Effector memory CD8-positive, alpha-beta T cell (primary cell): ENCODE measurements around the gene DDX24.

Experiments
- ATAC-seq: fragments of 150-1000 bp; cut with Tn5 transposase; replicated peaks from 2 replicates; pipeline ENCODE4 v1.10.0; 2021; ENCODE audit warnings: mild to moderate bottlenecking, moderate library complexity
- DNase-seq, 3 experiments: peaks; one replicate each; pipeline ENCODE4 v3.0.0; 2021
- H3K27ac Mint-ChIP-seq, 2 donors: one replicate each; pipeline ENCODE4 v1.8.0; 2022; ENCODE audit warnings: mild to moderate bottlenecking in 2 of 2, mixed read lengths in 2 of 2, moderate library complexity in 2 of 2
- H3K27me3 Mint-ChIP-seq, 2 donors: one replicate each; pipeline ENCODE4 v1.8.0; 2022; ENCODE audit warnings: mixed read lengths in 2 of 2
- H3K36me3 Mint-ChIP-seq: one replicate; pipeline ENCODE4 v1.8.0; 2022; ENCODE audit warnings: mild to moderate bottlenecking, moderate library complexity, mixed read lengths; ENCODE audit not compliant: insufficient read depth
- H3K4me1 Mint-ChIP-seq, 2 donors: one replicate each; pipeline ENCODE4 v1.8.0; 2022; ENCODE audit warnings: low read depth in 2 of 2, mixed read lengths in 2 of 2
- H3K4me3 Mint-ChIP-seq, 2 donors: one replicate each; pipeline ENCODE4 v1.8.0; 2022; ENCODE audit warnings: mild to moderate bottlenecking in 2 of 2, mixed read lengths in 2 of 2, moderate library complexity in 2 of 2
- H3K9me3 Mint-ChIP-seq, 2 donors: one replicate each; pipeline ENCODE4 v1.8.0; 2022; ENCODE audit warnings: mixed read lengths in 2 of 2

Gene DDX24

DNA sequence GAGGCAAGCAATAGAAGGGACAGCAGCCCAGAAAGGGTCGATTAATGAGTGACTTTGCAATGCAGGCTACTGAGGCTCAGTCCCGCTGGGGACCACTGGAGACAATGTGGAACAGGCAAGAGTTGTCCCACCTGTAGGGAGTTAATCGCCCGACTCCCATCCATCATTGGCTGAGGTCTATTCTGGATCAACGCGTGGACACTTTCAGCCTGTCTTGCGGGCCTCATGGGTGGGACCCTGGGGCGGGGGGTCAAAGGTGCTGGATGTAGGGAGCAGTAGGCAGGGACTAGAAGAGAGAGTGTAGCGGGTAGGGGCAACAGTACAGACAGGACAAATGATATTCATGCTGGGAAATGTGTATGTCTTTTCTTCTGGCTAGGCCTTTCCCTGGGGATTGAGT lies 42.3 kb upstream of the DDX24 start:
- H3K4me1 Mint-ChIP-seq = peaks cover 0 to 3% of the 10 kb centered on the region in 2 donors
- ATAC-seq (no peak), DNase-seq (no peak)
- H3K27ac Mint-ChIP-seq = peak overlapping the region in 1 of 2 donors; percentile 7
- no peak overlapping the region for H3K4me3 Mint-ChIP-seq
- peaks cover 3% of the 10 kb centered on the region for H3K36me3 Mint-ChIP-seq
- peaks cover 18 to 21% of the 10 kb centered on the region in 2 donors for H3K27me3 Mint-ChIP-seq
- H3K9me3 Mint-ChIP-seq = peaks cover 0 to 4% of the 10 kb centered on the region in 2 donors

DNA sequence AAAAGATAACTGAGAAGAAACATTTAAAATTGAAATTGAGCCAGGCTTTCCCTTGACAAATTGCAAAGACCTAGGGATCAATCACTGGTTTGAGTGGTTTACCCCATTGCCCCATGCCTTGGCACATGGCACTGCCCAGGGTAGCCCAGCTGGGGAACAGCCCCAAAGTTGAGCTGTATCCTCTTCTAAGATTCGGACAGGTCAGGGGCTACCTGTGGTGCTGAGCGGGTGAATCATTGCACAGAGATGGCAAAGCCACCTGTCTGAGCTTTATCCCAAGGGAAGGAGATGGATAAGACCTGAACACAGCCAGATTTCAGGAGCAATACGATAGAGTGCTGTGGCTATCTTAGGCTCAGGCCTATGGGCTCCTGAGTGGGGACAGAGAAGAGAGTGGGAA lies 41.4 kb upstream of the DDX24 start:
- Mint-ChIP-seq H3K27ac (no peak overlapping the region), H3K36me3 (peaks cover 3% of the 10 kb centered on the region), H3K4me3 (no peak overlapping the region), H3K4me1 (no peaks in the 10 kb centered on the region), H3K27me3 (peaks cover 25 to 29% of the 10 kb centered on the region in 2 donors), H3K9me3 (peaks cover 0 to 4% of the 10 kb centered on the region in 2 donors)
- no peak for DNase-seq
- ATAC-seq = no peak

GRCh38 chr14:94121485-94121884 lies 40.5 kb upstream of the DDX24 start:
- DNase-seq = no peak
- ATAC-seq = no peak
- H3K4me1 Mint-ChIP-seq = no peaks in the 10 kb centered on the region
- H3K9me3 Mint-ChIP-seq = peaks cover 0 to 4% of the 10 kb centered on the region in 2 donors
- H3K27ac Mint-ChIP-seq = no peak overlapping the region
- H3K36me3 Mint-ChIP-seq = peaks cover under 1% of the 10 kb centered on the region
- no peak overlapping the region for H3K4me3 Mint-ChIP-seq
- peaks cover 35 to 39% of the 10 kb centered on the region in 2 donors for H3K27me3 Mint-ChIP-seq

- no peaks in the 10 kb centered on the region for H3K4me1 Mint-ChIP-seq
- no peak for ATAC-seq
- H3K27ac Mint-ChIP-seq = no peak overlapping the region
- H3K36me3 Mint-ChIP-seq = no peaks in the 10 kb centered on the region
- peaks cover 42 to 46% of the 10 kb centered on the region in 2 donors for H3K27me3 Mint-ChIP-seq
- no peak overlapping the region for H3K4me3 Mint-ChIP-seq
- H3K9me3 Mint-ChIP-seq = peaks cover 0 to 4% of the 10 kb centered on the region in 2 donors
- DNase-seq = no peak
Measured at GRCh38 chr14:94120667-94121340, 39.8 kb upstream of the DDX24 start.

- Mint-ChIP-seq H3K9me3 (peaks cover 0 to 4% of the 10 kb centered on the region in 2 donors), H3K4me3 (no peak overlapping the region), H3K36me3 (no peaks in the 10 kb centered on the region), H3K27ac (no peak overlapping the region), H3K27me3 (peaks cover 58 to 63% of the 10 kb centered on the region in 2 donors), H3K4me1 (peaks cover 0 to 4% of the 10 kb centered on the region in 2 donors)
- DNase-seq (no peak), ATAC-seq (no peak)
Measured at GRCh38 chr14:94119071-94119470, 38.1 kb upstream of the DDX24 start.

DNA sequence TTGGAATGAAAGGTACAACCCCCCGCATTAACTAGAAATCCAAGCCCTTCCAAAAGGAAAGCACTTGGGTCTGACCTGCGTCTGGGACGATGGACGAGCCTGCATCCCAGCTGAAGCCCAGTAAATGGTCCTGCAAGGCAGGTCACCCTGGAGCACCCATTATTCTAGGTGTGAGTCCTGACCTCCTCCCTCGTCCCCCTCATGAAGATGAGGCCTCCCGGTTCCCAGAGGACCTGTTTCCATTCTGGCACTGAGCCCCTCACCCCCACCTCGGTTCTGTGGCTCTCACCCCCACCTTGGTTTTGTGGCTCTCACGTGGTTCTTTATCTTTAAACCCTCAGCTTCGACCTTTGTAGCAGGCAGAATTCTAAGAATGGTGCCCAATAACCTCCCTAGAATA lies 36.9 kb upstream of the DDX24 start:
- H3K27me3 Mint-ChIP-seq = peaks cover 65 to 75% of the 10 kb centered on the region in 2 donors
- H3K27ac Mint-ChIP-seq = no peak overlapping the region
- no peak overlapping the region for H3K4me3 Mint-ChIP-seq
- H3K4me1 Mint-ChIP-seq = peaks cover 0 to 4% of the 10 kb centered on the region in 2 donors
- DNase-seq (no peak), ATAC-seq (no peak)
- H3K36me3 Mint-ChIP-seq = no peaks in the 10 kb centered on the region
- peaks cover 0 to 4% of the 10 kb centered on the region in 2 donors for H3K9me3 Mint-ChIP-seq

DNA sequence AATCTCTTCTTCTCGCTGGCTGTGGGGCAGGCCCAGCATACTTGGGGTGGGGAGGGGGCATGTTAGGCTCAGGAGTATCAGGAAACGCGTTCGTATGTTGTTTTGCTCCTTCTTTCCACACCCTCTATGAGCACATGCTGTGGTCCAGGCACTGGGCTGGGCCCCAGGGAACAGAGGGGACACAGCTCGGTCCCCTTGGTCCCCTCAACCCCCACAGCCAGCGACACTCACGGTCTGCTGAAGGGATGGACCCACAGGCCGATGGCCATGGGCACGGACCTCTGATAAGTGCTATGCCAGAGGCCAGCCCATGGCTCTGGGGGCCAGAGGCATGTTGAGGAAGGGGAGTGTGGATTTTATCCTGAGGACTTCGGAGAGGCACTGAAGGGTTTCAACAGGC lies 35.7 kb upstream of the DDX24 start:
- no peak overlapping the region for H3K27ac Mint-ChIP-seq
- no peak overlapping the region for H3K4me3 Mint-ChIP-seq
- DNase-seq (no peak), ATAC-seq (no peak)
- H3K36me3 Mint-ChIP-seq = no peaks in the 10 kb centered on the region
- peaks cover 0 to 4% of the 10 kb centered on the region in 2 donors for H3K9me3 Mint-ChIP-seq
- H3K27me3 Mint-ChIP-seq = peaks cover 71 to 80% of the 10 kb centered on the region in 2 donors
- peaks cover 0 to 4% of the 10 kb centered on the region in 2 donors for H3K4me1 Mint-ChIP-seq

GRCh38 chr14:94115631-94116030 lies 34.6 kb upstream of the DDX24 start:
- Mint-ChIP-seq H3K36me3 (no peaks in the 10 kb centered on the region), H3K27ac (no peak overlapping the region), H3K4me1 (peaks cover 0 to 4% of the 10 kb centered on the region in 2 donors), H3K27me3 (peaks cover 60 to 71% of the 10 kb centered on the region in 2 donors), H3K9me3 (peaks cover 0 to under 1% of the 10 kb centered on the region in 2 donors), H3K4me3 (no peak overlapping the region)
- DNase-seq (no peak), ATAC-seq (no peak)

DNA sequence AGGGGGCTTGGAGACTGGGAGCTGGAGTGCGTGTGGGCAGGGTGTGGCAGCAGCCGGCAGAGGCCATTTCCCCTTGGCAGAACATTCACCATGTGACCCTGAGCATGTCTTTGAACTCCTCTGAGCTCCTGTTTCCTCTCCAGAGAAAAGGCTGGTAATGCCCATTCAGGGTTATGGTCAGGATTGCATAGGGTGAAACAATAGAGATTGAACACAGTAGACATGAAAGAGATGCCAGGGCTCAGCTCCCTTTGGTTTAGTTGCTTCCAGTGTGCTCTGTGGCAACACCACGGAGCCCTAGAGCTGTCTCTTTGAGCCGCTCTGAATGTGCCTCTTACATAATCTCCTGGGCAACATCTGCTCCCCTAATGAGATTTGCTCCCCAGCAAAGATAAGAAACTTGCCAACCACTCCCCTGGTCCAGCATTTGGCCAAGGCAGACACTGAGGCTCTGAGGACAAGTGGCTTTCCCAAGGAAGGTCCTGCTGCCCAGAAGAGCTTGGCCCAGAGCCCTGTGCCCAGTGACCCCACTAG lies 34.1 kb upstream of the DDX24 start:
- ATAC-seq = no peak
- Mint-ChIP-seq H3K9me3 (no peaks in the 10 kb centered on the region), H3K4me3 (no peak overlapping the region), H3K27me3 (peaks cover 58 to 68% of the 10 kb centered on the region in 2 donors), H3K4me1 (peaks cover 0 to 4% of the 10 kb centered on the region in 2 donors), H3K27ac (no peak overlapping the region), H3K36me3 (no peaks in the 10 kb centered on the region)
- DNase-seq = no peak

GRCh38 chr14:94114589-94115057 lies 33.6 kb upstream of the DDX24 start:
- Mint-ChIP-seq H3K27me3 (peaks cover 58 to 68% of the 10 kb centered on the region in 2 donors), H3K4me3 (no peak overlapping the region), H3K4me1 (peaks cover 0 to 4% of the 10 kb centered on the region in 2 donors), H3K27ac (no peak overlapping the region), H3K9me3 (no peaks in the 10 kb centered on the region), H3K36me3 (no peaks in the 10 kb centered on the region)
- DNase-seq (no peak), ATAC-seq (no peak)

- ATAC-seq (no peak), DNase-seq (no peak)
- Mint-ChIP-seq H3K27me3 (peaks cover 58 to 68% of the 10 kb centered on the region in 2 donors), H3K4me3 (no peak overlapping the region), H3K27ac (peak overlapping the region in 1 of 2 donors; percentile 17), H3K36me3 (no peaks in the 10 kb centered on the region), H3K9me3 (no peaks in the 10 kb centered on the region), H3K4me1 (peaks cover 0 to 4% of the 10 kb centered on the region in 2 donors)
Measured at GRCh38 chr14:94113908-94114588, 33.0 kb upstream of the DDX24 start.

DNA sequence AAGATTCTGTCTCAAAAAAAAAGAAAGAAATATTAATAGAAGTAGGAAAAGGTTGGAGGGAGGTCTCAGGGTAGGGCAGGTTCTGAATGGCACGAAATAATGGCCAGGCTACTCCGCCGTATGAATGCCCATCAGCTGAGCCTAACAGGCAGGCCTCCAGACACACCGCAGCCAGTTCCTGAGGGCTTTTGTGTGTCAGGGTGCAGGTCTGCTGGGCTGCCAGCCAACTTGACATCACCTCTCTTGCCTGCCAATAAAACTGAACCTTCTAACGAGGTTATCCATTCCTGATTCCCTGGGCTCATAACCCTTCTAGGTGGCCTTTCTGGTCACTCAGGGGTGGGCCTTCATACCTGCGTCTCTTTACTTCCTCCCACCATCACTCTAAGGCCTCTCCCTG lies 32.5 kb upstream of the DDX24 start:
- H3K27me3 Mint-ChIP-seq = peaks cover 58 to 68% of the 10 kb centered on the region in 2 donors
- ATAC-seq (no peak), DNase-seq (no peak)
- no peaks in the 10 kb centered on the region for H3K9me3 Mint-ChIP-seq
- H3K4me1 Mint-ChIP-seq = peaks cover 0 to 4% of the 10 kb centered on the region in 2 donors
- H3K36me3 Mint-ChIP-seq = no peaks in the 10 kb centered on the region
- H3K27ac Mint-ChIP-seq = peak overlapping the region in 1 of 2 donors; percentile 17
- H3K4me3 Mint-ChIP-seq = no peak overlapping the region

GRCh38 chr14:94113073-94113472 lies 32.1 kb upstream of the DDX24 start:
- H3K4me3 Mint-ChIP-seq = no peak overlapping the region

More at GRCh38 chr14:94113073-94113472, 32.1 kb upstream of the DDX24 start:
- Mint-ChIP-seq H3K27ac (no peak overlapping the region), H3K4me1 (peaks cover 0 to 4% of the 10 kb centered on the region in 2 donors), H3K9me3 (no peaks in the 10 kb centered on the region), H3K36me3 (no peaks in the 10 kb centered on the region), H3K27me3 (peaks cover 57 to 64% of the 10 kb centered on the region in 2 donors)
- ATAC-seq (no peak), DNase-seq (no peak)
